HCT116 (cell line): ENCODE measurements around the gene NEK1. TPM values are rescaled to one million over a fixed set of nuclear protein-coding genes. Genes with fewer than 3 reads are reported as not detected.
A peak's percentile ranks its signal among the peaks of the same experiment; 100 is the strongest.
"Not testable (repeated sequence)": the region's sequence is repeated elsewhere in the genome, so short reads cannot be mapped to it uniquely, and the experiment has no call there.

ENCODE experiments used
- ATAC-seq: fragments of 200-7000 bp; cut with Tn5 transposase; 2 replicates; pipeline ENCODE4 v1.9.1; 2020; ENCODE audit warnings: mild to moderate bottlenecking, moderate library complexity
- BruUV-seq: library from RNA; stranded (reverse); fragments of 400-500 nt; replicated peaks from 2 replicates; lab custom pipeline; 2021; lab: Mats Ljungman, UMichigan
- CTCF ChIA-PET: fragments of 300-600 bp; sonication (Branson Sonifier 250); formaldehyde crosslinking; loops from one replicate; lab custom pipeline; 2021; ENCODE audit warnings: antibody characterized with exemption; lab: Charles Lee
- POLR2A ChIA-PET: fragments of 300-600, 350-600 bp; sonication (Branson Sonifier 250); formaldehyde crosslinking; loops from one replicate; lab custom pipeline; 2021; ENCODE audit warnings: antibody characterized with exemption; lab: Charles Lee
- RAD21 ChIA-PET, 2 experiments: fragments of 300-600 bp; sonication (Branson Sonifier 250); formaldehyde crosslinking; loops; one replicate each; lab custom pipeline; 2023; ENCODE audit warnings: low total read pairs in 2 of 2; ENCODE audit not compliant: uncharacterized antibody in 2 of 2, unreplicated experiment in 2 of 2, low non-redundant PET in 1 of 2; lab: Charles Lee
- DNase-seq: peaks from one replicate; pipeline ENCODE4 v3.0.0-alpha.2; 2010; ENCODE audit warnings: low read depth, low spot score
- H2AFZ ChIP-seq: fragments of 200-600 bp; shearing (Covaris generic), sonication (generic); 2 replicates; pipeline ENCODE4 v1.6.1; 2017; ENCODE audit warnings: low read depth, mixed run types, mixed read lengths, antibody characterized with exemption, low read length; ENCODE audit not compliant: poor library complexity, severe bottlenecking
- H3K27ac ChIP-seq: 2 replicates; pipeline ENCODE4 v1.5.1; 2012; ENCODE audit warnings: low read depth, low read length
- H3K27me3 ChIP-seq: fragments of 200-600 bp; sonication (generic); 2 replicates; pipeline ENCODE4 v1.6.1; 2016; ENCODE audit warnings: mixed run types, low read length, mixed read lengths; ENCODE audit not compliant: insufficient read depth
- H3K36me3 ChIP-seq, 2 experiments: fragments of 200-500 bp in 1 of 2; fragments of 200-600 bp in 1 of 2; sonication (Bioruptor generic) in 1 of 2; sonication (generic) in 1 of 2; 2 replicates each; pipeline versions ENCODE4 v1.5.1 to v1.6.1; 2014 to 2016; ENCODE audit warnings: low read length in 2 of 2, inconsistent platforms in 1 of 2, mixed read lengths in 1 of 2, mixed run types in 1 of 2; ENCODE audit not compliant: insufficient read depth in 2 of 2, control insufficient read depth in 1 of 2
- H3K4me1 ChIP-seq, 2 experiments: fragments of 200-600 bp in 1 of 2; sonication (generic) in 1 of 2; 2 replicates each; pipeline versions ENCODE4 v1.5.1 to v1.6.1; 2012 to 2017; ENCODE audit warnings: low read length in 2 of 2, inconsistent platforms in 1 of 2, mild to moderate bottlenecking in 1 of 2, mixed read lengths in 1 of 2, mixed run types in 1 of 2, moderate library complexity in 1 of 2; ENCODE audit not compliant: insufficient read depth in 2 of 2, control insufficient read depth in 1 of 2
- H3K4me2 ChIP-seq: fragments of 200-600 bp; sonication (generic); 2 replicates; pipeline ENCODE4 v1.6.1; 2017; ENCODE audit warnings: mixed run types, low read length, mixed read lengths
- H3K4me3 ChIP-seq, 2 experiments: fragments of 200-600 bp in 1 of 2; sonication (generic) in 1 of 2; replicated peaks in 1 of 2; 2 replicates each; pipeline ENCODE4 v1.5.1; 2011 to 2016; ENCODE audit warnings: low read length in 2 of 2, control low read depth in 1 of 2, low read depth in 1 of 2, mild to moderate bottlenecking in 1 of 2, mixed read lengths in 1 of 2, mixed run types in 1 of 2
- H3K79me2 ChIP-seq: fragments of 200-600 bp; sonication (generic); 2 replicates; pipeline ENCODE4 v1.6.1; 2017; ENCODE audit warnings: mild to moderate bottlenecking, mixed run types, low read length, moderate library complexity, mixed read lengths; ENCODE audit not compliant: insufficient read depth
- H3K9ac ChIP-seq: fragments of 200-600 bp; sonication (generic); 2 replicates; pipeline ENCODE4 v1.6.1; 2016; ENCODE audit warnings: low read length, mixed read lengths
- H3K9me2 ChIP-seq: fragments of 200-600 bp; sonication (generic), shearing (Covaris generic); 2 replicates; pipeline ENCODE4 v1.6.1; 2017; ENCODE audit warnings: mixed run types, mild to moderate bottlenecking, moderate library complexity; ENCODE audit not compliant: insufficient read depth
- H3K9me3 ChIP-seq, 2 experiments: fragments of 200-500 bp in 1 of 2; fragments of 200-600 bp in 1 of 2; sonication (Bioruptor generic) in 1 of 2; sonication (generic) in 1 of 2; 2 replicates each; pipeline ENCODE4 v1.6.1; 2014 to 2017; ENCODE audit warnings: low read length in 2 of 2, mixed read lengths in 2 of 2, inconsistent platforms in 1 of 2, low read depth in 1 of 2, mild to moderate bottlenecking in 1 of 2, mixed run types in 1 of 2, moderate library complexity in 1 of 2; ENCODE audit not compliant: control insufficient read depth in 1 of 2, insufficient read depth in 1 of 2
- H4K20me1 ChIP-seq: fragments of 200-600 bp; sonication (generic), shearing (Covaris generic); 2 replicates; pipeline ENCODE4 v1.6.1; 2017; ENCODE audit warnings: mixed run types, mild to moderate bottlenecking, moderate library complexity; ENCODE audit not compliant: insufficient read depth
- CEBPB ChIP-seq: IDR thresholded peaks from 2 replicates; pipeline ENCODE4 v1.6.1; 2012; ENCODE audit warnings: low read depth
- EGR1 ChIP-seq: IDR thresholded peaks from 2 replicates; pipeline ENCODE4 v1.6.1; 2012; ENCODE audit warnings: low read depth
- ELF1 ChIP-seq: IDR thresholded peaks from 2 replicates; pipeline ENCODE4 v1.6.1; 2012; ENCODE audit warnings: low read depth, borderline replicate concordance
- EZH2 ChIP-seq: fragments of 200-600 bp; sonication (generic); IDR thresholded peaks from 2 replicates; pipeline ENCODE4 v1.6.1; 2017; ENCODE audit warnings: antibody characterized with exemption, mixed run types
- EZH2phosphoT487 ChIP-seq: fragments of 200-600 bp; IDR thresholded peaks from 2 replicates; pipeline ENCODE4 v1.6.1; 2018; ENCODE audit warnings: antibody characterized with exemption, borderline replicate concordance
- JUND ChIP-seq: IDR thresholded peaks from 2 replicates; pipeline ENCODE4 v1.6.1; 2012
- MAX ChIP-seq: IDR thresholded peaks from 2 replicates; pipeline ENCODE4 v1.6.1; 2012
- POLR2AphosphoS5 ChIP-seq: IDR thresholded peaks from 2 replicates; pipeline ENCODE4 v1.6.1; 2011; ENCODE audit warnings: mild to moderate bottlenecking, low read depth, low read length, moderate library complexity
- RAD21 ChIP-seq: IDR thresholded peaks from 2 replicates; pipeline ENCODE4 v1.6.1; 2012; ENCODE audit warnings: low read depth, mild to moderate bottlenecking
- REST ChIP-seq: IDR thresholded peaks from 2 replicates; pipeline ENCODE4 v1.6.1; 2012; ENCODE audit warnings: low read depth
- SIN3A ChIP-seq: IDR thresholded peaks from 2 replicates; pipeline ENCODE4 v1.6.1; 2012; ENCODE audit warnings: low read depth
- TCF7L2 ChIP-seq: IDR thresholded peaks from 2 replicates; pipeline ENCODE4 v1.7.0; 2011; ENCODE audit warnings: borderline replicate concordance, inconsistent platforms; ENCODE audit not compliant: insufficient read depth, insufficient read length; ENCODE audit errors: extremely low read depth
- ZBTB33 ChIP-seq: IDR thresholded peaks from 2 replicates; pipeline ENCODE4 v1.6.1; 2011; ENCODE audit warnings: mild to moderate bottlenecking, low read length, moderate library complexity; ENCODE audit not compliant: insufficient replicate concordance; ENCODE audit errors: extremely low read depth
- ZNF274 ChIP-seq: fragments of 200-500 bp; sonication (Bioruptor generic); IDR thresholded peaks from 2 replicates; pipeline ENCODE4 v1.6.1; 2014; ENCODE audit warnings: mild to moderate bottlenecking, low read depth, low read length, inconsistent platforms
- intact Hi-C: fragments of 100-400 bp; cut with micrococcal nuclease; formaldehyde crosslinking; loops from 2 replicates; pipeline ENCODE4 v1.10.0; 2022
- total RNA-seq: library from RNA; stranded (reverse); gene quantifications from one replicate; pipeline ENCODE4 v1.2.1, GENCODE V29; 2021; ENCODE audit not compliant: unreplicated experiment

Gene NEK1
- total RNA-seq, 1 experiment from 2014 or later, result 13.3 TPM

GRCh38 chr4:169625886-169626285 lies 13.5 kb upstream of the NEK1 start (continued):
- TF ChIP-seq ZBTB33 (no peak), RAD21 (no peak)
- TF ChIP-seq, all 23 proteins: peak for 0

GRCh38 chr4:169624012-169624411 lies 11.6 kb upstream of the NEK1 start:
- H3K27ac ChIP-seq, DNase-seq, RAD21 ChIA-PET, H4K20me1 ChIP-seq, CTCF ChIA-PET, H3K9me2 ChIP-seq, H3K36me3 ChIP-seq, H3K4me3 ChIP-seq, intact Hi-C loops, BruUV-seq, H3K4me2 ChIP-seq, POLR2A ChIA-PET, ATAC-seq, H3K9ac ChIP-seq, H3K27me3 ChIP-seq, H3K9me3 ChIP-seq, H2AFZ ChIP-seq: not testable (repeated sequence)
- Histone ChIP-seq H3K79me2 (peaks cover 85% of the 10 kb centered on the region), H3K4me1 (peaks cover 9 to 23% of the 10 kb centered on the region in 2 experiments; a peak in 3 of 4 replicates)

GRCh38 chr4:169622566-169622965 lies 10.2 kb upstream of the NEK1 start:
- H3K4me3 ChIP-seq, result no peak overlapping the region; a peak in 2 of 4 replicates
- BruUV-seq, result no TSS peak
- TF ChIP-seq CEBPB (no peak), ELF1 (no peak), RAD21 (no peak), EZH2phosphoT487 (no peak), ZNF274 (no peak), EZH2 (no peak), MAX (no peak), SIN3A (no peak), TCF7L2 (no peak), JUND (no peak), POLR2AphosphoS5 (no peak), REST (no peak), EGR1 (no peak)

More at GRCh38 chr4:169622566-169622965, 10.2 kb upstream of the NEK1 start:
- Histone ChIP-seq H3K9ac (no peak overlapping the region), H3K27me3 (no peaks in the 10 kb centered on the region), H3K36me3 (no peaks in the 10 kb centered on the region; a peak in 1 of 4 replicates), H4K20me1 (no peaks in the 10 kb centered on the region), H2AFZ (no peak overlapping the region), H3K9me2 (no peaks in the 10 kb centered on the region), H3K4me2 (peak overlapping the region; percentile 99), H3K9me3 (no peaks in the 10 kb centered on the region), H3K79me2 (peaks cover 72% of the 10 kb centered on the region), H3K4me1 (peaks cover 10 to 25% of the 10 kb centered on the region in 2 experiments; a peak in 3 of 4 replicates), H3K27ac (peak overlapping the region; percentile 1; the same call in 1 of the 2 replicates)
- DNase-seq, result no peak
- ATAC-seq, result no peak
- ChIA-PET CTCF (no interaction called here), RAD21 (no interaction called here), POLR2A (no interaction called here)
- intact Hi-C loops, result no loop called here
